HG03439 (cell line): ENCODE results near the gene RBM44.
A peak's percentile ranks its signal among the peaks of the same experiment; 100 is the strongest.
"Not testable (repeated sequence)": the region's sequence is repeated elsewhere in the genome, so short reads cannot be mapped to it uniquely, and the experiment has no call there.

Experiments used
- ATAC-seq: cut with Tn5 transposase; IDR thresholded peaks from one replicate; pipeline ENCODE4 v1.9.1; 2021; ENCODE audit warnings: mild to moderate bottlenecking, moderate library complexity; ENCODE audit not compliant: unreplicated experiment

RBM44 gene

GRCh38 chr2:237798236-237799059 lies at the start of gene RBM44:
TSS of gene RBM44 (plus strand) at chr2:237798779. CDS start at chr2:237813610, 14,831 bp downstream.
- no peak for ATAC-seq

GRCh38 chr2:237749002-237749401 lies 49.6 kb upstream of the RBM44 start:
- no peak for ATAC-seq

GRCh38 chr2:237749961-237750360 lies 48.6 kb upstream of the RBM44 start:
- no peak for ATAC-seq

- not testable (repeated sequence) for ATAC-seq
These were observed 48.1 kb upstream of the RBM44 start for GRCh38 chr2:237750441-237750840.

GRCh38 chr2:237752761-237753165 lies 45.8 kb upstream of the RBM44 start:
- ATAC-seq = peak; percentile 92

GRCh38 chr2:237754182-237754581 lies 44.4 kb upstream of the RBM44 start:
- no peak for ATAC-seq

- ATAC-seq = no peak
These were observed 43.8 kb upstream of the RBM44 start for GRCh38 chr2:237754626-237755248.

- no peak for ATAC-seq
These were observed 41.0 kb upstream of the RBM44 start for GRCh38 chr2:237757616-237758015.

- no peak for ATAC-seq
These were observed 40.4 kb upstream of the RBM44 start for GRCh38 chr2:237758185-237758584.

- no peak for ATAC-seq
These were observed 39.4 kb upstream of the RBM44 start for GRCh38 chr2:237759176-237759575.

- ATAC-seq = no peak
These were observed 37.8 kb upstream of the RBM44 start for GRCh38 chr2:237760506-237761502.

- ATAC-seq = not testable (repeated sequence)
These were observed 36.0 kb upstream of the RBM44 start for GRCh38 chr2:237762291-237763182.

GRCh38 chr2:237763812-237764211 lies 34.8 kb upstream of the RBM44 start:
- no peak for ATAC-seq

- ATAC-seq = not testable (repeated sequence)
These were observed 33.5 kb upstream of the RBM44 start for GRCh38 chr2:237765122-237765521.

GRCh38 chr2:237765875-237766274 lies 32.7 kb upstream of the RBM44 start:
- ATAC-seq = no peak

- no peak for ATAC-seq
These were observed 32.2 kb upstream of the RBM44 start for GRCh38 chr2:237766340-237766739.

GRCh38 chr2:237772513-237772912 lies 26.1 kb upstream of the RBM44 start:
- no peak for ATAC-seq

- no peak for ATAC-seq
These were observed 24.8 kb upstream of the RBM44 start for GRCh38 chr2:237773826-237774225.

GRCh38 chr2:237774811-237775553 lies 23.6 kb upstream of the RBM44 start:
- peak; percentile 66 for ATAC-seq
